HCT116 (cell line): Measurements from ENCODE around the gene PGAP3. TPM values are rescaled to one million over a fixed set of nuclear protein-coding genes. Genes with fewer than 3 reads are reported as not detected.

Source experiments
- ATAC-seq: fragments of 200-7000 bp; cut with Tn5 transposase; 2 replicates; pipeline ENCODE4 v1.9.1; 2020; ENCODE audit warnings: mild to moderate bottlenecking, moderate library complexity
- BruUV-seq: library from RNA; stranded (reverse); fragments of 400-500 nt; replicated peaks from 2 replicates; lab custom pipeline; 2021; lab: Mats Ljungman, UMichigan
- CTCF ChIA-PET: fragments of 300-600 bp; sonication (Branson Sonifier 250); formaldehyde crosslinking; loops from one replicate; lab custom pipeline; 2021; ENCODE audit warnings: antibody characterized with exemption; lab: Charles Lee
- POLR2A ChIA-PET: fragments of 300-600, 350-600 bp; sonication (Branson Sonifier 250); formaldehyde crosslinking; loops from one replicate; lab custom pipeline; 2021; ENCODE audit warnings: antibody characterized with exemption; lab: Charles Lee
- RAD21 ChIA-PET, 2 experiments: fragments of 300-600 bp; sonication (Branson Sonifier 250); formaldehyde crosslinking; loops; one replicate each; lab custom pipeline; 2023; ENCODE audit warnings: low total read pairs in 2 of 2; ENCODE audit not compliant: uncharacterized antibody in 2 of 2, unreplicated experiment in 2 of 2, low non-redundant PET in 1 of 2; lab: Charles Lee
- DNase-seq: peaks from one replicate; pipeline ENCODE4 v3.0.0-alpha.2; 2010; ENCODE audit warnings: low read depth, low spot score
- H2AFZ ChIP-seq: fragments of 200-600 bp; shearing (Covaris generic), sonication (generic); 2 replicates; pipeline ENCODE4 v1.6.1; 2017; ENCODE audit warnings: low read depth, mixed run types, mixed read lengths, antibody characterized with exemption, low read length; ENCODE audit not compliant: poor library complexity, severe bottlenecking
- H3K27ac ChIP-seq: 2 replicates; pipeline ENCODE4 v1.5.1; 2012; ENCODE audit warnings: low read depth, low read length
- H3K27me3 ChIP-seq: fragments of 200-600 bp; sonication (generic); 2 replicates; pipeline ENCODE4 v1.6.1; 2016; ENCODE audit warnings: mixed run types, low read length, mixed read lengths; ENCODE audit not compliant: insufficient read depth
- H3K36me3 ChIP-seq, 2 experiments: fragments of 200-500 bp in 1 of 2; fragments of 200-600 bp in 1 of 2; sonication (Bioruptor generic) in 1 of 2; sonication (generic) in 1 of 2; 2 replicates each; pipeline versions ENCODE4 v1.5.1 to v1.6.1; 2014 to 2016; ENCODE audit warnings: low read length in 2 of 2, inconsistent platforms in 1 of 2, mixed read lengths in 1 of 2, mixed run types in 1 of 2; ENCODE audit not compliant: insufficient read depth in 2 of 2, control insufficient read depth in 1 of 2
- H3K4me1 ChIP-seq, 2 experiments: fragments of 200-600 bp in 1 of 2; sonication (generic) in 1 of 2; 2 replicates each; pipeline versions ENCODE4 v1.5.1 to v1.6.1; 2012 to 2017; ENCODE audit warnings: low read length in 2 of 2, inconsistent platforms in 1 of 2, mild to moderate bottlenecking in 1 of 2, mixed read lengths in 1 of 2, mixed run types in 1 of 2, moderate library complexity in 1 of 2; ENCODE audit not compliant: insufficient read depth in 2 of 2, control insufficient read depth in 1 of 2
- H3K4me2 ChIP-seq: fragments of 200-600 bp; sonication (generic); 2 replicates; pipeline ENCODE4 v1.6.1; 2017; ENCODE audit warnings: mixed run types, low read length, mixed read lengths
- H3K4me3 ChIP-seq, 2 experiments: fragments of 200-600 bp in 1 of 2; sonication (generic) in 1 of 2; replicated peaks in 1 of 2; 2 replicates each; pipeline ENCODE4 v1.5.1; 2011 to 2016; ENCODE audit warnings: low read length in 2 of 2, control low read depth in 1 of 2, low read depth in 1 of 2, mild to moderate bottlenecking in 1 of 2, mixed read lengths in 1 of 2, mixed run types in 1 of 2
- H3K79me2 ChIP-seq: fragments of 200-600 bp; sonication (generic); 2 replicates; pipeline ENCODE4 v1.6.1; 2017; ENCODE audit warnings: mild to moderate bottlenecking, mixed run types, low read length, moderate library complexity, mixed read lengths; ENCODE audit not compliant: insufficient read depth
- H3K9ac ChIP-seq: fragments of 200-600 bp; sonication (generic); 2 replicates; pipeline ENCODE4 v1.6.1; 2016; ENCODE audit warnings: low read length, mixed read lengths
- H3K9me2 ChIP-seq: fragments of 200-600 bp; sonication (generic), shearing (Covaris generic); 2 replicates; pipeline ENCODE4 v1.6.1; 2017; ENCODE audit warnings: mixed run types, mild to moderate bottlenecking, moderate library complexity; ENCODE audit not compliant: insufficient read depth
- H3K9me3 ChIP-seq, 2 experiments: fragments of 200-500 bp in 1 of 2; fragments of 200-600 bp in 1 of 2; sonication (Bioruptor generic) in 1 of 2; sonication (generic) in 1 of 2; 2 replicates each; pipeline ENCODE4 v1.6.1; 2014 to 2017; ENCODE audit warnings: low read length in 2 of 2, mixed read lengths in 2 of 2, inconsistent platforms in 1 of 2, low read depth in 1 of 2, mild to moderate bottlenecking in 1 of 2, mixed run types in 1 of 2, moderate library complexity in 1 of 2; ENCODE audit not compliant: control insufficient read depth in 1 of 2, insufficient read depth in 1 of 2
- H4K20me1 ChIP-seq: fragments of 200-600 bp; sonication (generic), shearing (Covaris generic); 2 replicates; pipeline ENCODE4 v1.6.1; 2017; ENCODE audit warnings: mixed run types, mild to moderate bottlenecking, moderate library complexity; ENCODE audit not compliant: insufficient read depth
- CBX3 ChIP-seq: IDR thresholded peaks from 2 replicates; pipeline ENCODE4 v1.6.1; 2012; ENCODE audit warnings: low read depth
- EZH2 ChIP-seq: fragments of 200-600 bp; sonication (generic); IDR thresholded peaks from 2 replicates; pipeline ENCODE4 v1.6.1; 2017; ENCODE audit warnings: antibody characterized with exemption, mixed run types
- MAX ChIP-seq: IDR thresholded peaks from 2 replicates; pipeline ENCODE4 v1.6.1; 2012
- POLR2A ChIP-seq: IDR thresholded peaks from 2 replicates; pipeline ENCODE4 v1.7.0; 2011; ENCODE audit warnings: borderline replicate concordance; ENCODE audit not compliant: insufficient read depth, insufficient read length; ENCODE audit errors: extremely low read depth
- POLR2AphosphoS5 ChIP-seq: IDR thresholded peaks from 2 replicates; pipeline ENCODE4 v1.6.1; 2011; ENCODE audit warnings: mild to moderate bottlenecking, low read depth, low read length, moderate library complexity
- ZFX ChIP-seq: fragments of 450-650 bp; IDR thresholded peaks from 2 replicates; pipeline ENCODE4 v1.6.1; 2017
- intact Hi-C: fragments of 100-400 bp; cut with micrococcal nuclease; formaldehyde crosslinking; loops from 2 replicates; pipeline ENCODE4 v1.10.0; 2022
- total RNA-seq: library from RNA; stranded (reverse); gene quantifications from one replicate; pipeline ENCODE4 v1.2.1, GENCODE V29; 2021; ENCODE audit not compliant: unreplicated experiment
- TF ChIP-seq, protein P1 (sequence below): IDR thresholded peaks from 2 replicates; pipeline ENCODE4 v1.6.1; 2011; ENCODE audit warnings: mild to moderate bottlenecking, low read length, moderate library complexity; ENCODE audit not compliant: insufficient replicate concordance; ENCODE audit errors: extremely low read depth
- TF ChIP-seq, protein P2 (sequence below): IDR thresholded peaks from 2 replicates; pipeline ENCODE4 v1.6.1; 2012

PGAP3 gene
- total RNA-seq, 1 experiment from 2014 or later = 15.2 TPM

GRCh38 chr17:39629494-39629880, 58.4 kb downstream of the PGAP3 start:
- intact Hi-C loops = no loop called here
- POLR2A ChIA-PET = no interaction called here
- H3K36me3 ChIP-seq = no peaks in the 10 kb centered on the region
- CTCF ChIA-PET = interaction anchor here (2.2 to 8.3 kb wide), 3 partner anchors 7 to 24 kb away, joined by 8 to 157 read pairs (median 12); no protein-coding TSS in a partner anchor
- H2AFZ ChIP-seq = no peak overlapping the region
- RAD21 ChIA-PET = no interaction called here
- no peak overlapping the region for H3K4me3 ChIP-seq
- H3K27me3 ChIP-seq = no peaks in the 10 kb centered on the region
- H3K9me3 ChIP-seq = no peaks in the 10 kb centered on the region
- no peaks in the 10 kb centered on the region for H4K20me1 ChIP-seq
- DNase-seq (no peak), ATAC-seq (no peak)
- no peaks in the 10 kb centered on the region for H3K79me2 ChIP-seq
- peaks cover 37 to 48% of the 10 kb centered on the region in 2 experiments for H3K4me1 ChIP-seq
- H3K9me2 ChIP-seq = no peaks in the 10 kb centered on the region
- no peak overlapping the region for H3K4me2 ChIP-seq
- TF ChIP-seq POLR2AphosphoS5 = no peak
- no peak for TF ChIP-seq MAX
- no peak for TF ChIP-seq EZH2
- TF ChIP-seq, protein P1, sequence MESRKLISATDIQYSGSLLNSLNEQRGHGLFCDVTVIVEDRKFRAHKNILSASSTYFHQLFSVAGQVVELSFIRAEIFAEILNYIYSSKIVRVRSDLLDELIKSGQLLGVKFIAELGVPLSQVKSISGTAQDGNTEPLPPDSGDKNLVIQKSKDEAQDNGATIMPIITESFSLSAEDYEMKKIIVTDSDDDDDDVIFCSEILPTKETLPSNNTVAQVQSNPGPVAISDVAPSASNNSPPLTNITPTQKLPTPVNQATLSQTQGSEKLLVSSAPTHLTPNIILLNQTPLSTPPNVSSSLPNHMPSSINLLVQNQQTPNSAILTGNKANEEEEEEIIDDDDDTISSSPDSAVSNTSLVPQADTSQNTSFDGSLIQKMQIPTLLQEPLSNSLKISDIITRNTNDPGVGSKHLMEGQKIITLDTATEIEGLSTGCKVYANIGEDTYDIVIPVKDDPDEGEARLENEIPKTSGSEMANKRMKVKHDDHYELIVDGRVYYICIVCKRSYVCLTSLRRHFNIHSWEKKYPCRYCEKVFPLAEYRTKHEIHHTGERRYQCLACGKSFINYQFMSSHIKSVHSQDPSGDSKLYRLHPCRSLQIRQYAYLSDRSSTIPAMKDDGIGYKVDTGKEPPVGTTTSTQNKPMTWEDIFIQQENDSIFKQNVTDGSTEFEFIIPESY = no peak
- no peak for TF ChIP-seq POLR2A
- TF ChIP-seq CBX3 = no peak
- no peak for TF ChIP-seq ZFX
- TF ChIP-seq, protein P2, sequence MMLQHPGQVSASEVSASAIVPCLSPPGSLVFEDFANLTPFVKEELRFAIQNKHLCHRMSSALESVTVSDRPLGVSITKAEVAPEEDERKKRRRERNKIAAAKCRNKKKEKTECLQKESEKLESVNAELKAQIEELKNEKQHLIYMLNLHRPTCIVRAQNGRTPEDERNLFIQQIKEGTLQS = no peak
- no peak overlapping the region for H3K9ac ChIP-seq
- no TSS peak for BruUV-seq
- H3K27ac ChIP-seq = no peak overlapping the region
